Esophagus muscularis mucosa (tissue), 4 donors: Measurements from ENCODE around the gene IDE.

Source experiments
- EP300 ChIP-seq: sonication (generic); formaldehyde crosslinking; IDR thresholded peaks from one replicate; pipeline ENCODE4 v1.6.1; 2017; ENCODE audit warnings: antibody characterized with exemption
- POLR2A ChIP-seq: fragments of 450-650 bp; IDR thresholded peaks from one replicate; pipeline ENCODE4 v1.6.1; 2017; ENCODE audit warnings: antibody characterized with exemption, moderate library complexity, mild to moderate bottlenecking, low read depth
- POLR2AphosphoS5 ChIP-seq, 2 donors: sonication (generic); formaldehyde crosslinking; IDR thresholded peaks; one replicate each; pipeline ENCODE4 v1.6.1; 2017; ENCODE audit warnings: antibody characterized with exemption in 2 of 2
- TF ChIP-seq, protein P1 (sequence below), 3 experiments: fragments of 200-600 bp in 2 of 3; fragments of 450-650 bp in 1 of 3; sonication (generic) in 2 of 3; IDR thresholded peaks; one replicate each; pipeline ENCODE4 v1.5.1; 2017 to 2019; ENCODE audit warnings: antibody characterized with exemption in 3 of 3, mild to moderate bottlenecking in 2 of 3, moderate library complexity in 1 of 3

GRCh38 chr10:92593619-92594588 is 20.0 kb upstream of the IDE start:
- TF ChIP-seq EP300 (no peak), POLR2A (no peak), POLR2AphosphoS5 (IDR thresholded peaks at IDR 0.05) (no peak)
- TF ChIP-seq, protein P1, sequence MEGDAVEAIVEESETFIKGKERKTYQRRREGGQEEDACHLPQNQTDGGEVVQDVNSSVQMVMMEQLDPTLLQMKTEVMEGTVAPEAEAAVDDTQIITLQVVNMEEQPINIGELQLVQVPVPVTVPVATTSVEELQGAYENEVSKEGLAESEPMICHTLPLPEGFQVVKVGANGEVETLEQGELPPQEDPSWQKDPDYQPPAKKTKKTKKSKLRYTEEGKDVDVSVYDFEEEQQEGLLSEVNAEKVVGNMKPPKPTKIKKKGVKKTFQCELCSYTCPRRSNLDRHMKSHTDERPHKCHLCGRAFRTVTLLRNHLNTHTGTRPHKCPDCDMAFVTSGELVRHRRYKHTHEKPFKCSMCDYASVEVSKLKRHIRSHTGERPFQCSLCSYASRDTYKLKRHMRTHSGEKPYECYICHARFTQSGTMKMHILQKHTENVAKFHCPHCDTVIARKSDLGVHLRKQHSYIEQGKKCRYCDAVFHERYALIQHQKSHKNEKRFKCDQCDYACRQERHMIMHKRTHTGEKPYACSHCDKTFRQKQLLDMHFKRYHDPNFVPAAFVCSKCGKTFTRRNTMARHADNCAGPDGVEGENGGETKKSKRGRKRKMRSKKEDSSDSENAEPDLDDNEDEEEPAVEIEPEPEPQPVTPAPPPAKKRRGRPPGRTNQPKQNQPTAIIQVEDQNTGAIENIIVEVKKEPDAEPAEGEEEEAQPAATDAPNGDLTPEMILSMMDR (IDR thresholded peaks at IDR 0.05): no peak
